GM12891 (cell line): ENCODE measurements around the gene PPP3R1.

Source experiments
- POLR2A ChIP-seq: IDR thresholded peaks from 2 replicates; pipeline ENCODE4 v1.6.1; 2011; ENCODE audit warnings: low read depth, low read length, control low read depth
- POLR2AphosphoS5 ChIP-seq: IDR thresholded peaks from 2 replicates; pipeline ENCODE4 v1.6.1; 2011; ENCODE audit warnings: low read depth, low read length, control low read depth
- POU2F2 ChIP-seq: IDR thresholded peaks from 2 replicates; pipeline ENCODE4 v1.6.1; 2011; ENCODE audit warnings: low read depth, mild to moderate bottlenecking, control low read depth, low read length, moderate library complexity
- TAF1 ChIP-seq: IDR thresholded peaks from 2 replicates; pipeline ENCODE4 v1.6.1; 2011; ENCODE audit warnings: low read depth, low read length, control low read depth

- TF ChIP-seq POLR2A (no peak), POLR2AphosphoS5 (no peak), TAF1 (no peak), POU2F2 (no peak)
Observed at GRCh38 chr2:68189991-68190784, 62.1 kb downstream of the PPP3R1 start.
